ENCODE data around the gene DPEP3.

DNA sequence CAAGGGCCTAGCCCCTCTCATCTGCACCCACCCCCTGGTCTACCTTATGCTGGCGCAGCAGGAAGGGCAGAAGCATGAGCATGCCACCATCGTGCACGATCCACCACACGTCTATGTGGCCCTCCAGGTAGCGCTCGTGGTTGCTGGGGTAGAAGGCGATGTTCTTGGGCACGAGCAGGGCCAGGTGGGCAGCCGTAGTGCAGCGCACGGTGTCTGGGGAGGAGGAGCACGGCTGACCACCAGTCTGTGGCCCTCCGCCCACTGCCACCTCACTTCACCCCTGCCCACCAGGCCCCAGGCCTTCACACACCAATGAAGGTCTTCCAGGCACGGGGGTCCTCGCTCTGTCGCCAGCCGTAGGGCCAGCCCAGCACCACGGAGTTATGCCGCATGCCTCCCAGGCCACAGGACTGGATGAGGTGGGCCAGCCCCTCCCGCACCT is 34.1 kb downstream of the DPEP3 start:
- TF ChIP-seq POLR2A (IDR thresholded peaks at IDR 0.05), result no peak
- TF ChIP-seq, protein P1, sequence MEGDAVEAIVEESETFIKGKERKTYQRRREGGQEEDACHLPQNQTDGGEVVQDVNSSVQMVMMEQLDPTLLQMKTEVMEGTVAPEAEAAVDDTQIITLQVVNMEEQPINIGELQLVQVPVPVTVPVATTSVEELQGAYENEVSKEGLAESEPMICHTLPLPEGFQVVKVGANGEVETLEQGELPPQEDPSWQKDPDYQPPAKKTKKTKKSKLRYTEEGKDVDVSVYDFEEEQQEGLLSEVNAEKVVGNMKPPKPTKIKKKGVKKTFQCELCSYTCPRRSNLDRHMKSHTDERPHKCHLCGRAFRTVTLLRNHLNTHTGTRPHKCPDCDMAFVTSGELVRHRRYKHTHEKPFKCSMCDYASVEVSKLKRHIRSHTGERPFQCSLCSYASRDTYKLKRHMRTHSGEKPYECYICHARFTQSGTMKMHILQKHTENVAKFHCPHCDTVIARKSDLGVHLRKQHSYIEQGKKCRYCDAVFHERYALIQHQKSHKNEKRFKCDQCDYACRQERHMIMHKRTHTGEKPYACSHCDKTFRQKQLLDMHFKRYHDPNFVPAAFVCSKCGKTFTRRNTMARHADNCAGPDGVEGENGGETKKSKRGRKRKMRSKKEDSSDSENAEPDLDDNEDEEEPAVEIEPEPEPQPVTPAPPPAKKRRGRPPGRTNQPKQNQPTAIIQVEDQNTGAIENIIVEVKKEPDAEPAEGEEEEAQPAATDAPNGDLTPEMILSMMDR (IDR thresholded peaks at IDR 0.05), result no peak
